ENCODE results near the gene IGFBP3. TPM values are rescaled to one million over a fixed set of nuclear protein-coding genes. Genes with fewer than 3 reads are reported as not detected.

Gene IGFBP3
- total RNA-seq, 1 experiment from 2014 or later: 10.1 TPM

- DNase-seq (ENCODE audit: low read depth): no peak
Measured at GRCh38 chr7:45892407-45893035, 28.6 kb downstream of the IGFBP3 start.

GRCh38 chr7:45891462-45892402, 29.3 kb downstream of the IGFBP3 start:
- DNase-seq (ENCODE audit: low read depth): no peak

GRCh38 chr7:45890902-45891461, 30.1 kb downstream of the IGFBP3 start:
- peak; percentile 51 for DNase-seq (ENCODE audit: low read depth)

GRCh38 chr7:45890125-45890901, 30.8 kb downstream of the IGFBP3 start:
- no peak for DNase-seq (ENCODE audit: low read depth)

- no peak for DNase-seq (ENCODE audit: low read depth)
Measured at GRCh38 chr7:45889367-45890067, 31.6 kb downstream of the IGFBP3 start.

GRCh38 chr7:45888993-45889366, 32.1 kb downstream of the IGFBP3 start:
- no peak for DNase-seq (ENCODE audit: low read depth)

- DNase-seq (ENCODE audit: low read depth): no peak
Measured at GRCh38 chr7:45888185-45888992, 32.7 kb downstream of the IGFBP3 start, which contains the start of gene IGFBP1. Gene IGFBP1, plus strand, starts transcription at chr7:45888488. Its CDS starts 165 bp downstream, at chr7:45888653.

GRCh38 chr7:45886931-45887667, 34.0 kb downstream of the IGFBP3 start:
- DNase-seq (ENCODE audit: low read depth): no peak

- DNase-seq (ENCODE audit: low read depth): peak; percentile 47
Measured at GRCh38 chr7:45885264-45885882, 35.7 kb downstream of the IGFBP3 start.

GRCh38 chr7:45884136-45884535, 36.9 kb downstream of the IGFBP3 start:
- no peak for DNase-seq (ENCODE audit: low read depth)

GRCh38 chr7:45882465-45882810, 38.6 kb downstream of the IGFBP3 start:
- DNase-seq (ENCODE audit: low read depth): no peak

GRCh38 chr7:45881759-45882464, 39.2 kb downstream of the IGFBP3 start:
- peak; percentile 67 for DNase-seq (ENCODE audit: low read depth)

- DNase-seq (ENCODE audit: low read depth): no peak
Measured at GRCh38 chr7:45881280-45881758, 39.8 kb downstream of the IGFBP3 start.

GRCh38 chr7:45880433-45880860, 40.6 kb downstream of the IGFBP3 start:
- DNase-seq (ENCODE audit: low read depth): no peak

GRCh38 chr7:45878457-45879144, 42.5 kb downstream of the IGFBP3 start:
- no peak for DNase-seq (ENCODE audit: low read depth)

- no peak for DNase-seq (ENCODE audit: low read depth)
Measured at GRCh38 chr7:45876519-45876918, 44.6 kb downstream of the IGFBP3 start.

GRCh38 chr7:45874408-45875131, 46.5 kb downstream of the IGFBP3 start:
- DNase-seq (ENCODE audit: low read depth): peak; percentile 83

All from RPMI7951 (cell line).